NCI-H2029 treated with DMSO at 0.1 percent for 48 hours (cell line): Measurements from ENCODE around the gene SLC12A8.

Experiments
- DNase-seq: peaks from one replicate; lab custom pipeline; 2025; lab: John Stamatoyannopoulos, UW

SLC12A8 gene, protein sequence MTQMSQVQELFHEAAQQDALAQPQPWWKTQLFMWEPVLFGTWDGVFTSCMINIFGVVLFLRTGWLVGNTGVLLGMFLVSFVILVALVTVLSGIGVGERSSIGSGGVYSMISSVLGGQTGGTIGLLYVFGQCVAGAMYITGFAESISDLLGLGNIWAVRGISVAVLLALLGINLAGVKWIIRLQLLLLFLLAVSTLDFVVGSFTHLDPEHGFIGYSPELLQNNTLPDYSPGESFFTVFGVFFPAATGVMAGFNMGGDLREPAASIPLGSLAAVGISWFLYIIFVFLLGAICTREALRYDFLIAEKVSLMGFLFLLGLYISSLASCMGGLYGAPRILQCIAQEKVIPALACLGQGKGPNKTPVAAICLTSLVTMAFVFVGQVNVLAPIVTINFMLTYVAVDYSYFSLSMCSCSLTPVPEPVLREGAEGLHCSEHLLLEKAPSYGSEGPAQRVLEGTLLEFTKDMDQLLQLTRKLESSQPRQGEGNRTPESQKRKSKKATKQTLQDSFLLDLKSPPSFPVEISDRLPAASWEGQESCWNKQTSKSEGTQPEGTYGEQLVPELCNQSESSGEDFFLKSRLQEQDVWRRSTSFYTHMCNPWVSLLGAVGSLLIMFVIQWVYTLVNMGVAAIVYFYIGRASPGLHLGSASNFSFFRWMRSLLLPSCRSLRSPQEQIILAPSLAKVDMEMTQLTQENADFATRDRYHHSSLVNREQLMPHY

DNA sequence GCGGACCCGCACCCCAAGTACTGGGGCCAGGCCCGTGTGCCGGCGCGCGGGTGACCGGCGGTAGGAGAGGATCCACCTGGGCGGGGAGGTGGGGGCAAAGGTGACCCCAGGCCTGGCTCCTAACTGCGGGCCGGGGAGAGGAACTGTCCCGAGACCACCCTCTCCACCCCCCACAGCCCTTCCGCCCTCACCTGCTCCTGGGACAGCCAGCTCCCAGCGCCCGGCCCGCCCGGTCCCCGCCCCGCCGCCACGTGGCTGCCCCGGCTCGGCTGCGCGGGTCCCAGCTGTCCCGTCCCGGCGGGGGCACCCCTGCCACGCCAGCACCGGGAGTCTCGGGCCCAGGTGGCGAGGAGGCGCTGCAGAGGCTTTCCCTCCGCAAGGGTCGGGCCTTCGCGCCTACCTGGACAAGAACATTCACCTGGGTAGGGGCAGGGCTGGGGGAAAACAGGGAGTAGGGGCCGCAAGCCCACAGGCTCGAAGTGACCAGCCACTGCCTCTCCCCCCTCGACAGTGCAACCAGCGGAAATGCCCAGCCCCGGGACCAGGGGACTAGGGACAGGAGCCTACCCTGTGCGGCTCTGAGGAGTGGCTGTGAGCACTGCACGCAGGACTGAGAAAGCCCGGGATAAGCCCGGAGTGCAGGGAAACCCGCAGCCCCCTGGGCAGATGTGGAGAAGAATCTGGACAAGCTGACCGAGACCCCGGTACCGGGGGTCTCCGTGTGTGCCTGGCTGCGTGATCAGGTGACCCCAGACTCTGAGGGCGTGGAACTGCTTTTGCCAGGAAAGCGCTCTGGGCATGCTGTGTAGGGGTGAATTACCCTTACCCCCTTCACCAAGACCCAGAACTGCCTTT, at the start of gene SLC12A8:
Gene SLC12A8 (minus strand): TSS at position 240 of the 855 bp plus-strand sequence. CDS start 1,399 bp downstream, outside the sequence.
- DNase-seq = no peak

DNA sequence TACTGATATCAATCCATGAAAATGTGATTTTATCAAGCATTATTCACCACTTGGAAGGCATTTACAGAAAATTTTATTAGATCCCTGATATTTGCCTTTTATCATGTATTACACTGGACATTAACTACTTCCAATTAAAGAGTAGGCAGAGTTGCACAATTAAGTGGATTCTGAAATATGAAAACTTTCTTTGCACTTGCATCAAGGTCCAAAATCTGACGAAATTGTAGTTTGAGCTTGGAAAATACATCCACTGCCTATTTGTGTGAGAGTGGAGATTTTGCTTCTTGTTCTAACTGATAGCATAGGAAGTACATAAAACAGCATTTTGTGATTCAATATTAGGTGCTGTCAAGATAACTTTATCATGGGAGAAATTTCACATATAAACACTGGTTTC, 49.6 kb upstream of the SLC12A8 start:
- DNase-seq = no peak

DNA sequence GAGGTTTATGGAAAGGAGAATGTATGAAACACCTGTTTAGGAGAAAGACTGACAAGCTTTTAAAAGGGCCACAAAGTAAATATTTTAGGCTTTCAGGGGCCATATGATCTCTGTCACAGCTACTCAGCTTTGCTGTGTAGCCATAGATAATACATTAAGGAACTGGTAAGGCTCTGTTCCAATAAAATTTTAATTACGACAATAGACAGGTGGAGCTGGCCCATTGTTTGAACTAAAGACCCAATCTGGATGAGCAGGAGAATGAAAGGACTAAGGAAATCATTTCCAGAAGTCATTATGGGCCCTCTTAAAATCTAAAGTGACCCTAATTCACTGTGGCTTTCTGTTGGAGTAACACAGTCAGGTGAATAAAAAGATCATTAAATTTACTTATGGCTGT, 48.5 kb upstream of the SLC12A8 start:
- DNase-seq = peak; percentile 73

DNA sequence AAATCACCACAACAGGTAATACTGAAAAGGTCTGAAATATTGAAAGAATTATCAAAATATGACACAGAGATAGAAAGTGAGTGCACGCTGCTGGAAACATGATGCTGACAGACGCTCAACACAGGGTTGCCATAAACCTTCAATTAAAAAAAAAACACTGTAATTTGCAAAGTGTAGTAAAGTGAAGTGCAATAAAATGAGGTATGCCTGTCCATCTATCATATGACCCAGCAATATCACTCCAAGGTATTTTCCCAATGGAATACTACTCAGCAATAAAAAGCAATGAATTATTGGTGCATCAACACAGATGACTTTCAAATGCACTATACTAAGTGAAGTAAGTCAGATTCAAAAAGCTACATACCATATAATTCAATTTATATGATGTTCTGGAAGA, 47.6 kb upstream of the SLC12A8 start:
- no peak for DNase-seq

DNA sequence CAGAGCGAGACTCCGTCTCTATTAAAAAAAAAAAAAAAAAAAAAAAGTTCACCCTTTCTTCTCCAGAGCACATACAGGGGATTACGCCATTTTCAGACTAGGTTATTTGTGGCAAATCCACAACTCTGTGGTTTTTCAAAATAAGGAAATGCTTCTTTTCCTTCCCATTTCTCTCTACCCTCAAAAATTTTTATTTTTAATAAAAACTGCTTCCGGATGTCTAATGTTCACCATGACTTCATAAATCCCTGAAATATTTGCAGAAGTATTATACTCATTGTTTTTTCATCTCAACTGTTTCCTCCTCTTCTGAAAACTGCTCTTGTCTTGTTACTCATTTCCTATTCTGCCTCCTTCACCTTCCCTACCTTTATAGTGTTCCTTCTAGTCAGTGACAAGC, 45.0 kb upstream of the SLC12A8 start:
- DNase-seq = no peak

DNA sequence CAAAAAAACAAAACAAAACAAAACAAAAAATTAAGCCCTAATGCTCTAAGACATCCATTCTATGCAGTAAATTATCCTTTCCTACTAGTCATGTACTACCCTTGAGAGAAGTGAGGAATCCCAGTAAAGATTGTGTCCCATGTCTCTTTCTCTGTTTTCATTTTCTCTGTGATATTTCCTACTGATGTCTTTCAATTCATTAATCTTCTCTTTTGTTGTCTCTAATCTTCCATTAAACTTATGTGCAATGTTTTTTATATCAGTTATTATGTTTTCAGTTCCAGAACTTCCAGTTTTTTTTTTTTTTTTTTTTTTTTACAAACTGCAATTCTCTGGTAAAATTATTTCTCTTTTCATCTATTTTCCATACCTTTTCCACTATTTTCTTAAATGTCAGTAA, 44.1 kb upstream of the SLC12A8 start:
- DNase-seq = no peak

DNA sequence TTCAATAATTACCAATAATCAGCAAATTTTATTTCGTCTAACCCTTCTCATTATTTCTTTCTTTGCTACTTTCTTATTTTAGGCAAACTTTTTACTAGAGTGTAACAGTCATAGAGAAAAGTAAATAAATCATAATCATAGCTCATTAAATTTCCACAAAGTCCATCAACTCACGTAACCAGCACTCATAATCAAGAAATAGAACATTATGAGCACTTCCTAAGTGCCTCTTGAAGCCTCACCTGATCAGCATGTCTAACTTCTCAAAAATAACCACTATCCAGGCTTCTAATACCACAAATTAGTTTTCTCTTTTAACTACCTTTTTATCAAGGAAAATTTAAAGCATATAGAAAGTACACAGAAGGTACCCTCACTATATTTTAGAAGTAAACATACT, 38.4 kb upstream of the SLC12A8 start:
- no peak for DNase-seq

DNA sequence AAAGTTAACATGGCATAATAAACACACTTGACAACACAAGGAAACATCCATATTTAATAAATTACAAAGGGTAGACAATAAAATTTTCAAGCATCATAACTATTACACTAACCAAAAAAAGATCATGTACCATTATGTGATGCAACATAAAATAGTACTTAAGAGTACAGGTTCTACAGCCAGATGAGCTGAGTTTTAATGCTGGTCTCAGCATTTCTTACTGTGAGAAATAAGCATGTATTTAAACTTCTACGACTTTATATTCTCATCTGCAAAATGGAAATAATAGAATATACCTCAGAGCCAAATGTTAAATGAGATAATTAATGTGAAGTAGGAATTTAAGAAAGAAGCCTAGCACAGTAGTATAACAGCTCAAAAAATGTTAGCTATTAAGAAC, 33.7 kb upstream of the SLC12A8 start:
- no peak for DNase-seq

DNA sequence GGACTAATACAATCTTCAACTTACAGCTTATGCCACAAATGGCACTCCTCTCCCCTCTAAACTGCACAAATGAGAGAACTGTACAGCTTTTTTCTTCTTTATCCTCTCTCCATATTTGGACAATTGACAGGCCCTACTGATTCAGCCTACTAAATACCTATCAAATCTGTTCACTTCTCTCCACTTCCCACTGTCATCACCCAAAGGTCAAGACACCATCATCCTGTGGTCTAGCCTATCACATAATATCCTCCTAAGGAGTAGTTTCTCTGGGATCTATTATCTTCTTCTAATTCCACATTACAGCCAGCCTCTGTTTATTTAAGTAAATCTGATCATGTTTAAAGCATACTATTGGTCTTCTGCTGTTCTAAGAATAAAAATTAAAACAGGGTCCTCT, 33.0 kb upstream of the SLC12A8 start:
- no peak for DNase-seq

DNA sequence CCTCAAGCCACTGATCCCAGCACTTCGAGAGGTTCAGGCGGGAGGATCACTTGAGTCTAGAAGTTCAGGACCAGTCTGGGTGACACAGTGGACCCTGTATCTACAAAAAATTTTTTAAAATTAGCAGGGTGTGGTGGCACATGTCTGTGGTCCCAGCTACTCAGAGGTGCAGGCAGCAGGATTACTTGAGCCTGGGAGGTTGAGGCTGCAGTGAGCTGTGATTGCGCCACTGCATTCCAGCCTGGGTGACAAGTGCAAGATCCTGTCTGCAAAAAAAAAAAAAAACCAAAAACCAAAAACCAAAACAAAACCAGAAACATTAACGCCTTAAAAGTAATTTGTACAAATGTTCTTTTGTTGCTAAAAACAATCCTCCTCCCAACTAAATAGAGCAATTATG, 27.9 kb upstream of the SLC12A8 start:
- DNase-seq = no peak

DNA sequence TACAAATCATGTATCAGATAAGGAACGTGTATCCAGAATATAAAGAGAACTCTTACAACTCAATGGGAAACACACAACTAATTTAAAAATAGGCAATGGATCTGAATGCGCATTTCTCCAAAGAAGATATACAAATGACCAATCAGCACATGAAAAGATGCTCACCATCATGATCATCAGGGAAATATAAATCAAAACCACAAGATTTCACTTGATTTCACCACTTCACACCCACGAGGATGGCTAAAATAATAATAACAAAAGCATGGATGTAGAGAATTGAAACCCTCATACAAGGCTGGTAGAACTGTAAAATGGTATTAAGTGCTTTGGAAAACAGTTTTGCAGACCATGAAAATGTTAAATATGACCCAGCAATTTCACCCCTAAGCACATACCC, 26.7 kb upstream of the SLC12A8 start:
- no peak for DNase-seq

DNA sequence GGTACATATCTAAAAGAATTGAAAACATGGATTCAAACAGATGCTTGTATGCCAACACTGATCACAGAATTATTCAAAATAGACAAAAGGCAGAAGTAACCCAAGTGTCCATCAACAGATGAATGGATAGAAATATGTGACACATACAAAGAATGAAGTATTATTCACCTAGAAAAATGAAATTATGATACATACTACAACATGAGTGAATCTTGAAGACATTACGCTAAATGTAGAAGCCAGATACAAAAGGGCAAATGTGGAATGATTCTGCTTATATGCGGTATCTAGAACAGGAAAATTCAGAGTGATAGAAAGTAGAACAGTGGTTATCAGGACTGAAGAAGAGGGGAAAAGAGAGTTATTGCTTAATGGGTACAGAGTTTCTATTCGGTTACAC, 26.2 kb upstream of the SLC12A8 start:
- DNase-seq = no peak

DNA sequence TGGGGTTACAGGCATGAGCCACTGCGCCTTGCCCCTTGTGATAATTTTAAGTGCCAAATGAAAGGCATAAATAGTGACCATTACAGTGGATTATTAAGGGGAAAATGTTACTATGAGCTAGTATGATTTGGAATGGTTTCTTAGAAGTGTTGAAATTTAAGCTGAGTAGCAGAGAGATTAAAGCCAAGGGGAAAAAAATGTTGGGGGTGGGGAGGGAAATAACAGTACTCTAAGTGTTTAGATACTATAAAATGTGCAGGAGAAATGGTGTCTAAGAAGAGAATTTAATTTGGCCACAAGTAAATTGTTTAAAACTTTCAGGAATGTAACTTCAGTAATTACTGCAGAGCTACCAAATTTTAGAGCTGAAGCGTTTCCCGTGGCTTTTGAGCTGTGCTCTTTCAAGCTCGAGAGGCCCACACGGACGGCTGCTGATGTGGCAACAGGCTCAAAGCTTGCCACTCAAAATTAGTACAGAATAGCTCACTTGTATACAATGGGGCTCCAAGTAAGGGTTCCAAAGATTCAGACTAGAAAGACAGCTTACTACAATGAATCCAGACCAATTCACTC, 23.9 kb upstream of the SLC12A8 start:
- DNase-seq = no peak

DNA sequence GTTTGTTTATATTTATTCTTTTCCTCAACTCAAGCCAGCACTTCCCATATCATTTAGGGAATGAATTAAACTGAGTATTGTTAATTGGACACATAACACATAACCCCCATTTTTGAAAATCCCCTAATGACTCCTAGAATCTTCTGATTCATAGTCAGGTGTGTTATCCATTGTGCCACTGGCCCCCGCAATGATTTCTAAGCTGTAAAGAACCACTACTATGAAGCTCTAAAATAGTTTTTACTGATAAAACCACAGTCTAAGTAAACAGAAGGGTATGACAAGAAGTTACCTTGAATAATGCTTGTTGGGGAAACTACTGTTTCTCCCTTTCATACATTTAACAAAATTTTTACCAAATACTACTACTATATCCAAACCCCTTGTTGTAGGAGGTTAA, 22.3 kb upstream of the SLC12A8 start:
- no peak for DNase-seq

DNA sequence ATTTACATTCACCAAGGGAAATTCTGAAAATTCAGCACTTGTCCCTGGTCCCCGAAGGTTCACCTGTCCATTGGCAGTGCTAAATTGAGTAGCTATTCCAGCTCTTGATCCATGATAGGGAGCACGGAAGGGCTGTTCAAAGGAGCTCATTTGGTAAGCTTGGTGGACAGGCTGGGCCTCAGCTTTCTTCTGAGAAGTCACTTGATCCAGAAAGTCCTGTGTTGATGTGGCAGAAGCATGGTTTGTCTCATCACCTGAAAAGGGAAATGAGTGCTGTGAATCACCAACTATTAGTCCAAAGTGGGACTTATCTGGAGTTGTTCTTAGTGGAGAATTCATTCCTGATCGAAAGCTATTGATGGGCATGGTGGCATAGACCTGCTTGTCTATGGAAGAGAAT, 19.9 kb upstream of the SLC12A8 start:
- no peak for DNase-seq

DNA sequence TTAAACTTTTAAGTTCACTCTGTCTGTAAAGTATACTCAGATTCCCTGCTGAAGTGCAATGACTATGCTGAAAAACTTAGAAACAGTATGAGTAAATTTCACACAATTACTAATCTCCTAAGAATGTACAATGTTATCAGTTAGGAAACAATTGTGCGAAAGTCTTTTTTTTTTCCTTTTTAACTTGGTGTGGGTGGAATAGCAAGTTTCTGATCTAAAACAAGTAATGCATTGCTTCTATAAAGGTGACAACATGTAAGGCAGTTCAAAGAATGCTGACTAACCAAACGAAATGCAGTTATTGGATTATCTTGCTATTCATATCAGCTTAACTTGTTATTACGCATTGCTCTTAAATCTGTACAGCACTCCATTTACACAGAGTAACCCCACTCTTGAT, 19.3 kb upstream of the SLC12A8 start:
- DNase-seq = no peak

DNA sequence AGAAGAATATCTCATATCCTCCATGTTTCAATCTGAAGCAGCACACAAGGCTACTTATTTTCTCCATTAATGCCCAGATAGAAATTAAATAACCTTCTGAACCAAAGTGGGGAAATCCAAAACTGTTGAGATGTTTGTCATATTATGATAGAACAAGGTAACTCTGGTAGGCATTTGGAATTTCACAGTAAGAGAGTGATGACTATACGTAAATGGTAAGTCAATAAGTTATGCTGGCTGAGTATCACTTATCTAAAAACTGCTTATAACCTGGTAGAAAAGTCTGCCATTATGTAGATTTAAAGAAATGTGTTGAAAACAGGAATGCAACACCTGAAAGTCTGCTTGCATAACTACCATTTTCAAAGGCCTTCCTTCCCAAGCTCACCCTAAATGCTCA, 17.2 kb upstream of the SLC12A8 start:
- no peak for DNase-seq

DNA sequence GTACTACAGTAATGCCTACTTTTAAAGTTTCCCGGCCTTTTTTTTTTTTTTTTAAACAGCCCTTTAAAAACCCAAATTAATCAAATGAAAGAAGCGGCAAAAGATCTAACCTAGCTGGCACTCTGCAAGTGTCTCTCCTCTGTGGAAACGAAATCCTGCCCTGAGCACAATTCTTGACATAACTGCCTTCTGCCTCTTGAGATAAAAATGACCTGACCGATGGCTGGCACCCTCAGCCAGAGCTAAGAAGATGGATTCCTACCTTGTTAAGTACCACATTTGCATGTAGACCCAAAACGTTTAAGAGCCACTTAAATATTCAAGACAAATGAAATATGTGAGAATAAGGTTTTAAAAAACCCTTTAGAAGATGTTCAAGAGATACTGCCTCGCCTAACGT, 16.6 kb upstream of the SLC12A8 start:
- DNase-seq = no peak

DNA sequence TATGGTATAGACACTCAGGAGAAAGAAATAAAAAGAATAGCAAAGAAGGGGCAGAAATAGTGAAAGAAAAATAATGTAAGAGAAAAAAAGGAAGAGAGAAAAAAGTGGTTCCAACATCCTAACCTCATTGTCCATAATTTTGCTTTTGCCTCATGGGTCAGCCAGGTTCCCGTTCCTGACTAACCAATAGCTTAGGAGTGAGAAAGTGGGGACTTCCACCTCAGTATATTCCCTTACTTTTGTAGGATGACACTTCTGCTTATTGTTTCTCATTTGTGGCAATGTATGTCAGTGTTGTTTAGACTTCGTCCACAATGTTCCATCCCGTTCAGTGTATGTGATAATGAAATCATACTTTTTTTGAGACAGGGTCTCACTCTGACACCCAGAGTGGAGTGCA, 9.3 kb upstream of the SLC12A8 start:
- no peak for DNase-seq

DNA sequence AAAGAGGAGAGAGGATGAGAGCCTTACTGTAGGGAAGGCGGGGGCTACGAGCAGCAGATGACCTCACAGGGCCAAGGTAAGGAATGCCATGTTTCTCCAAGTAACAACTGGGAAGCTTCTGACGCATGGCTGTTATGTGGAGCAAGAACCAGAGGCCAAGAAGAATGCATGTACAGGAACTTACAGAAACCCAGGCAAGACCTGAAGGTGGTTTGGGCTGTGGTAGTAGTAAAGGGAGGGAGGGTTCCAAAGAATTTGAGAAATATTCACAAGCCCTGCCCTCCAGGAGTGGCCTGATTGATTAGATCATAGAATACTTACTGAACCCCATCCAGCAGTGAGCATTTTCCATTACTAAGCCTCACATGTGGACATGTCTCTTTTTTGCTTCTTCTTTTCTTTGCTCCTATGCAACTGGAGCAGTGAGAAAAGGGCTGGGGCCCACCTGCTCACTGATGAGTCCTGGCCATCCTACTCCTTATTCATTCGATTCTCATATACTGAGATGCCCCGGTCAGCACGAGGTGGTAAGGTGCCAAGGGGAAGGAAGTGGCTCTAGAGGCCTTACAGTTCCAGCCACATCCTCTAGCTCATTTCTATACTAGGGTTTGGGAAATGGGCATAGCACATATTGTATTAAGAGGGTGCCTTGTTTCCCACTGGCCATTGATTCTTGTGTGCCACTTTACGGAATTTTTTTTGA, 8.3 kb upstream of the SLC12A8 start:
- DNase-seq = no peak

DNA sequence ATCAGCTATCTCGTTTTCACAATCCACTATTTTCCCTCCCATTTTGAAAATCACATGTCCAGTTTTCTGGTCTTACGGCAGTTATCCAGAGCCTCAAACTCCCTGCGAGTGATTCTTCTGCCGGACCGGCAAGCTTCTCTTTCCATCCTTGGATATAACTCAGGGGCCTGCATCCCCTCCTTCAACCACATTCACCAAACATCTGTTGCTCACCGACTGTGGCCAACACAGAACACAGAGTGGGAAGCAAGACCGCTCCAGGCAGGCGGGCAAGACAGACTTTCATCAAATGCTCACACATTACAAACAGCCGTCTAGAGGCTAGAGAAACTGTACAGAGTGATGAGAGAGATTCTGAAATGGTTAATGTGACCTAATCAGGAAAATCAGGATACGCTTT, 7.6 kb upstream of the SLC12A8 start:
- DNase-seq = no peak

DNA sequence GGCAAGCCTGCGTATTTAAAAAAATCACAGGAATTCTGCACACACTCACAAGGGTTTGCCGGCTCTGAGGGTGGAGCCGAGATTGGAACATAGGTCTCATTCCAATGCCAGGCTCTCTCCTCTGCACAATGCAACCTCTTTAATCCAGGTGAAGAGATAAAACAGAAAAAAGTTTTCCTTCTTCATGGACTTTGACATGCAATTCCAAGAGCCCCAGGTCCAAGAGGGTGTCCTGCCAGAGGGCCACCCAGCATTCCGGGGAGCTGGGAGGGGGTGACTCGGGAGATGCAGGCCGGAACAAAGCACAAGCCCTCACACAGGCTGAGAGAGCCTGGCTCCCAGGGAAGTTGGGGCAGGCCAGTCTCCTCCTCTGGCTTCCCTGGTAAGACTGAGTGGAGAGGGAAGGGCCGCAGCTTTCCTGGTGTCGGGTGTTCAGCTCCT, 6.7 kb upstream of the SLC12A8 start:
- no peak for DNase-seq
